ENCODE data around the gene HK1. TPM values are rescaled to one million over a fixed set of nuclear protein-coding genes. Genes with fewer than 3 reads are reported as not detected.
A peak's percentile ranks its signal among the peaks of the same experiment; 100 is the strongest.

HK1 gene
- total and polyA plus RNA-seq, 10 donors = 19.0 to 108 (median 63.4) TPM

DNA sequence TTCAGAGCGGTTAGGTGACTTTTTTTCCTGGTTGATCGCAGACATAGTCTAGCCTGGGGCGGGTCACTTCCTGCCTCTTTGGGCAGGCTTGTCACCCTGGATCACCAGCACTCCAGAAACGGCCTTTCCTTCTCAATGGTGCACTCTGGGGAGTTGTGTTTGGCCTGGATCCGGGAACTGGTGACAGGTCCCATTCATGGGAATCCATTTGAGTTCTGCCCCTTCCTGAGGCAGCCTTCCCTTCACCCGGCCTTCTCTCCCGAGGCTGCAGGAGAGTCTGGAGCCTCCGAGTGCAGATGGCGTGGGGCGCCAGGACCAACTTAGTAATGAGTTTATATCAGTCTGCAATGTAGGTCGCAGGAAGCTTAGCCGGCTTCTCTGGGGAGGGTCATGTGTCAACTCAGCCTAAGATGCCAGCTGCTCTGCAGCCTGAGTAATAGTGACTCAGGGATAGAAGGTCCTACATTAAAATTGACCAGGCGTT, 84.2 kb downstream of the HK1 start:
- Histone ChIP-seq H3K4me1 (peaks cover 0 to 53% (median 20%) of the 10 kb centered on the region in 6 donors), H3K9me3 (no peaks in the 10 kb centered on the region), H3K36me3 (peaks cover 4 to 82% (median 56%) of the 10 kb centered on the region in 6 donors), H3K27me3 (replicated peaks in 1 of 7) (no peaks in the 10 kb centered on the region), H3K4me3 (no peak overlapping the region), H3K27ac (peak overlapping the region in 1 of 8 donors; percentile 18)
- intact Hi-C loops (cut with DNase I; ENCODE audit: low total_unique reads) = no loop called here
- 69 to 89% (median 80%) methylated on average over 11 to 13 of the region's 13 CpGs for WGBS, 5 donors
- DNase-seq = no peak
- TF ChIP-seq, protein P1, sequence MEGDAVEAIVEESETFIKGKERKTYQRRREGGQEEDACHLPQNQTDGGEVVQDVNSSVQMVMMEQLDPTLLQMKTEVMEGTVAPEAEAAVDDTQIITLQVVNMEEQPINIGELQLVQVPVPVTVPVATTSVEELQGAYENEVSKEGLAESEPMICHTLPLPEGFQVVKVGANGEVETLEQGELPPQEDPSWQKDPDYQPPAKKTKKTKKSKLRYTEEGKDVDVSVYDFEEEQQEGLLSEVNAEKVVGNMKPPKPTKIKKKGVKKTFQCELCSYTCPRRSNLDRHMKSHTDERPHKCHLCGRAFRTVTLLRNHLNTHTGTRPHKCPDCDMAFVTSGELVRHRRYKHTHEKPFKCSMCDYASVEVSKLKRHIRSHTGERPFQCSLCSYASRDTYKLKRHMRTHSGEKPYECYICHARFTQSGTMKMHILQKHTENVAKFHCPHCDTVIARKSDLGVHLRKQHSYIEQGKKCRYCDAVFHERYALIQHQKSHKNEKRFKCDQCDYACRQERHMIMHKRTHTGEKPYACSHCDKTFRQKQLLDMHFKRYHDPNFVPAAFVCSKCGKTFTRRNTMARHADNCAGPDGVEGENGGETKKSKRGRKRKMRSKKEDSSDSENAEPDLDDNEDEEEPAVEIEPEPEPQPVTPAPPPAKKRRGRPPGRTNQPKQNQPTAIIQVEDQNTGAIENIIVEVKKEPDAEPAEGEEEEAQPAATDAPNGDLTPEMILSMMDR (IDR thresholded peaks at IDR 0.05 in 8 of 11, conservative IDR thresholded peaks at IDR 0.05 in 3 of 11) = no peak
- TF ChIP-seq POLR2AphosphoS5 (IDR thresholded peaks at IDR 0.05) (no peak), POLR2A (IDR thresholded peaks at IDR 0.05) (no peak)

DNA sequence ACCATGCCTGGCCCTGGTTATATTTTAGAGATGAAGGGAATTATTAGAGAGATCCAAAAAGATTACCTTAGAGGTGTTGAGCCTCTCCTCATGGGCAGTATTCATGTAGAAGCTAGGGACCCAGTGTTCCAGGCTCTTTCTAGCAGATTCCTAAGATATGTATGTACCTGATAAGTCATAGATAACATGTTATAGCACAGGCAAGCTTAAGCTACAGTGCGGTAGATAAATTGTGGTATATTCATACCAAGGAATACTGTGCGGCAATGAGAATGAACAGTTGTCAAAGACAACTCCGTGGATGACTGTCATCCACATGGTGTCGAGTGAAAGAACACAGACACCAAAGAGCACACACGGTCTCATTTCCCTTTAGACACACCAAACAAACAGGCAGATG, 85.4 kb downstream of the HK1 start:
- 89 to 94% (median 92%) methylated on average over 5 of the region's 5 CpGs for WGBS, 5 donors
- no peak for DNase-seq
- H3K4me1 ChIP-seq = peaks cover 0 to 43% (median 17%) of the 10 kb centered on the region in 6 donors
- TF ChIP-seq, protein P1 (IDR thresholded peaks at IDR 0.05 in 8 of 11, conservative IDR thresholded peaks at IDR 0.05 in 3 of 11) = no peak
- TF ChIP-seq POLR2A (IDR thresholded peaks at IDR 0.05) = no peak
- no peak for TF ChIP-seq POLR2AphosphoS5 (IDR thresholded peaks at IDR 0.05)
- peaks cover 4 to 93% (median 66%) of the 10 kb centered on the region in 6 donors for H3K36me3 ChIP-seq
- H3K27ac ChIP-seq = no peak overlapping the region
- intact Hi-C loops (cut with DNase I; ENCODE audit: low total_unique reads) = no loop called here
- H3K27me3 ChIP-seq (replicated peaks in 1 of 7) = no peaks in the 10 kb centered on the region
- H3K4me3 ChIP-seq = no peak overlapping the region
- no peaks in the 10 kb centered on the region for H3K9me3 ChIP-seq

DNA sequence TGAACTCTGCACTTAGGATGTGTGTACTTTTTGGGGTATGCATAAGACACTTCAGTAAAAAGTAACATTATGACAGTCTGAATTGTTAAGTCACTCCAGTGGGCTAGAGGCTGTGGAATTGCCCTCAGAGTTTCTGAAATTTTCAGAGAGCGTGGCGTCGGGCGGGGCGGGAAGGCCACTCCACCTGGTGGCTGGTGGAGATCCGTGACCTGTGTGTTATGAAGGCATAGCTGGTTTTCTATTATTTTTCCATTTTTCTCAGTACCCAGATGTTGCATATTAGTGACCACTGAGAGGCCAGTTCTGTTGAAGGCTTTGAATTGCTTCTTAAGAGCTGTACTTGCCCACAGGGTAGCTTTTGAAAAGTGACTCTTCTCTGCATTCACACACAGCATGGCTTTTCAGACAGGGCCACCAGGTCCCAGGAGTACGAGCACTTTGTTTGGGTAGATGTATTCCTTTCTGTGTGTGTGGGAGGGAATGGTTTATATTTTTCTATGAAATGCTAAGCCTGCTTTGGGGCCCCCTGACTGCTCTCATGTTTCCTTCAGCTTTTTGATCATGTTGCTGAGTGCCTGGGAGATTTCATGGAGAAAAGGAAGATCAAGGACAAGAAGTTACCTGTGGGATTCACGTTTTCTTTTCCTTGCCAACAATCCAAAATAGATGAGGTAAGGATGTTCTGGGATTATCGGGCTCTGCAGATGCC, 86.1 kb downstream of the HK1 start:
- no peaks in the 10 kb centered on the region for H3K9me3 ChIP-seq
- no peak for DNase-seq
- TF ChIP-seq POLR2AphosphoS5 (IDR thresholded peaks at IDR 0.05) (no peak), POLR2A (IDR thresholded peaks at IDR 0.05) (no peak)
- TF ChIP-seq, protein P1 (IDR thresholded peaks at IDR 0.05 in 8 of 11, conservative IDR thresholded peaks at IDR 0.05 in 3 of 11) = no peak
- peaks cover 4 to 100% (median 73%) of the 10 kb centered on the region in 6 donors for H3K36me3 ChIP-seq
- H3K4me3 ChIP-seq = no peak overlapping the region
- H3K27me3 ChIP-seq (replicated peaks in 1 of 7) = no peaks in the 10 kb centered on the region
- H3K4me1 ChIP-seq = peaks cover 0 to 36% (median 12%) of the 10 kb centered on the region in 6 donors
- intact Hi-C loops (cut with DNase I; ENCODE audit: low total_unique reads) = no loop called here
- no peak overlapping the region for H3K27ac ChIP-seq
- 91 to 95% (median 93%) methylated on average over 9 of the region's 9 CpGs for WGBS, 5 donors

DNA sequence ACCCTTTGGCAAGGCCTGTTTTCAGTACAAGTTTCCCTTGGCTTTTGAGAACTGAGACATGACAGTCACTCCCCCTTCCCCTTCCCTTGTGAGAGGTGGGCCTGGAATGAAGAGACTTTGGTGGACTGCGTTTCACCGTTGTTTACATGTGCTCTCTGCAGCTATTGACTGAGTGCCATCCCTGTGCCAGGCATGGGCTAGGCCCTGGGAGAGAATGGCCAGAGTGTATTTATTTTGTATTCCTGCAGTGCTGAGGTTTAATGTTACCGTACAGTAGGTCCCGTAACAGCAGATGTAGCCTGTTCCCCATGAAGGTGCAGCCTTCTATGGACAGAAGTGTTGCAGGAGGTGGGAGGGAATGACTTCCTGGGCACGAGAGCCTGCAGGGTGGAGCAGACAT, 88.4 kb downstream of the HK1 start:
- Histone ChIP-seq H3K36me3 (peaks cover 4 to 100% (median 76%) of the 10 kb centered on the region in 6 donors), H3K4me3 (no peak overlapping the region), H3K27me3 (replicated peaks in 1 of 7) (no peaks in the 10 kb centered on the region), H3K4me1 (peaks cover 0 to 15% (median 0%) of the 10 kb centered on the region in 6 donors), H3K9me3 (no peaks in the 10 kb centered on the region), H3K27ac (no peak overlapping the region)
- no peak for TF ChIP-seq POLR2A (IDR thresholded peaks at IDR 0.05)
- TF ChIP-seq, protein P1 (IDR thresholded peaks at IDR 0.05 in 8 of 11, conservative IDR thresholded peaks at IDR 0.05 in 3 of 11) = no peak
- no peak for TF ChIP-seq POLR2AphosphoS5 (IDR thresholded peaks at IDR 0.05)
- 92 to 98% (median 95%) methylated on average over 5 of the region's 5 CpGs for WGBS, 5 donors
- no peak for DNase-seq
- intact Hi-C loops (cut with DNase I; ENCODE audit: low total_unique reads) = no loop called here
